Neural cell (in vitro differentiated cells): Measurements from ENCODE around the gene KCNAB1.

Experiments
- CTCF ChIP-seq: fragments of 450-650 bp; IDR thresholded peaks from 2 replicates; pipeline ENCODE4 v1.5.1; 2014; ENCODE audit warnings: antibody characterized with exemption, mild to moderate bottlenecking, moderate library complexity; ENCODE audit not compliant: poor library complexity, severe bottlenecking
- POLR2AphosphoS5 ChIP-seq: IDR thresholded peaks from 2 replicates; pipeline ENCODE4 v1.6.1; 2012

GRCh38 chr3:156497326-156497725 lies 376.9 kb downstream of the KCNAB1 start:
- no peak for TF ChIP-seq CTCF
- no peak for TF ChIP-seq POLR2AphosphoS5
